HG03571 (cell line): Measurements from ENCODE around the gene SCGB3A2.

ENCODE experiments used
- ATAC-seq: cut with Tn5 transposase; IDR thresholded peaks from one replicate; pipeline ENCODE4 v1.9.1; 2021; ENCODE audit not compliant: unreplicated experiment

SCGB3A2 gene

GRCh38 chr5:147902609-147903115, 24.2 kb downstream of the SCGB3A2 start:
- no peak for ATAC-seq

GRCh38 chr5:147904110-147904509, 25.6 kb downstream of the SCGB3A2 start:
- no peak for ATAC-seq

GRCh38 chr5:147906326-147907095, 28.0 kb downstream of the SCGB3A2 start, which contains the start of gene C5orf46:
TSS of gene C5orf46 (minus strand) at chr5:147906538. CDS start at chr5:147906501, 37 bp downstream.
- ATAC-seq, result no peak

- no peak for ATAC-seq
These were observed 32.9 kb downstream of the SCGB3A2 start for GRCh38 chr5:147911427-147911826.

- ATAC-seq, result no peak
These were observed 33.5 kb downstream of the SCGB3A2 start for GRCh38 chr5:147912011-147912410.

- no peak for ATAC-seq
These were observed 35.3 kb downstream of the SCGB3A2 start for GRCh38 chr5:147913786-147914185.

GRCh38 chr5:147918101-147918685, 39.7 kb downstream of the SCGB3A2 start:
- ATAC-seq, result no peak

GRCh38 chr5:147918899-147919298, 40.4 kb downstream of the SCGB3A2 start:
- no peak for ATAC-seq

- no peak for ATAC-seq
These were observed 42.0 kb downstream of the SCGB3A2 start for GRCh38 chr5:147920420-147921030.

- no peak for ATAC-seq
These were observed 42.6 kb downstream of the SCGB3A2 start for GRCh38 chr5:147921136-147921535.

- ATAC-seq, result no peak
These were observed 46.5 kb downstream of the SCGB3A2 start for GRCh38 chr5:147925020-147925419.

GRCh38 chr5:147927901-147928300, 49.4 kb downstream of the SCGB3A2 start:
- no peak for ATAC-seq

- ATAC-seq, result peak; percentile 66
These were observed 52.3 kb downstream of the SCGB3A2 start for GRCh38 chr5:147930769-147931168.
